Measurements from ENCODE around the gene C14orf119.

DNA sequence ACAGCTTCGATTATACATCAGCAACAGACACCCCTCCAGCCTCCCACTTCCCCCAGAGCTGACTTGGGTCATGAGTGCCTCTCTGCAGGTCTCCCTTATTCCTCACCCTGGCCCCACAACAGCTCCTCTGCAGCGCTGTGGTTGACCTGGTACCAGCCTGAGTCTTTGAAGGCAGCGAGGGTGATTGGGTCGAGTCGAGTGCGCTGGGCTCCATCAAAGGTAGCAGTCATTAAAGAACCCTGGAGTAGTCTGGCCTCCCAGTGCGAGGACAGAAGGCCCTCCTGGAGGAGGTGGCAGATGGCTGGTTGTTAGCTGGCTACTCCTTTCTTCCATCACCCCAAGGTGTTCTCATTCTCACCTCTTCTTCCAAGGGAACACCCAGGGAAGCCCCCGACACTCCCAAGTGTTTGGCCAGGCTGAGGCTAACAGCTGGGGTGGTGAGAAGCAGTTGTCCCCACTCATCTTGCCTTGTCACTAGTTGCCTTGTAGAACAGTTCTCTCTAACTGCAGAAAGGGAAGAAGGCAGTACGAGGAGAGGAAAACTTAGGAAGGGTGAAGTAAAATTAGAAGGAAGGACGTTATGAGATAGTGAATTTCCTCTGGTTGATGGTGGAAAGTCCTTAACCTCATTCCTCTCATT is 6.8 kb downstream of the C14orf119 start:
- TF ChIP-seq, protein P1, sequence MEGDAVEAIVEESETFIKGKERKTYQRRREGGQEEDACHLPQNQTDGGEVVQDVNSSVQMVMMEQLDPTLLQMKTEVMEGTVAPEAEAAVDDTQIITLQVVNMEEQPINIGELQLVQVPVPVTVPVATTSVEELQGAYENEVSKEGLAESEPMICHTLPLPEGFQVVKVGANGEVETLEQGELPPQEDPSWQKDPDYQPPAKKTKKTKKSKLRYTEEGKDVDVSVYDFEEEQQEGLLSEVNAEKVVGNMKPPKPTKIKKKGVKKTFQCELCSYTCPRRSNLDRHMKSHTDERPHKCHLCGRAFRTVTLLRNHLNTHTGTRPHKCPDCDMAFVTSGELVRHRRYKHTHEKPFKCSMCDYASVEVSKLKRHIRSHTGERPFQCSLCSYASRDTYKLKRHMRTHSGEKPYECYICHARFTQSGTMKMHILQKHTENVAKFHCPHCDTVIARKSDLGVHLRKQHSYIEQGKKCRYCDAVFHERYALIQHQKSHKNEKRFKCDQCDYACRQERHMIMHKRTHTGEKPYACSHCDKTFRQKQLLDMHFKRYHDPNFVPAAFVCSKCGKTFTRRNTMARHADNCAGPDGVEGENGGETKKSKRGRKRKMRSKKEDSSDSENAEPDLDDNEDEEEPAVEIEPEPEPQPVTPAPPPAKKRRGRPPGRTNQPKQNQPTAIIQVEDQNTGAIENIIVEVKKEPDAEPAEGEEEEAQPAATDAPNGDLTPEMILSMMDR (IDR thresholded peaks at IDR 0.05) = no peak
- no peak for TF ChIP-seq EZH2 (IDR thresholded peaks at IDR 0.05)
- TF ChIP-seq EZH2phosphoT487 (IDR thresholded peaks at IDR 0.05) = no peak

All from neural progenitor cell (in vitro differentiated cells).